NCI-H1694 treated with DMSO at 0.1 percent for 48 hours (cell line): ENCODE results near the gene ACAN.

ENCODE experiments used
- DNase-seq: peaks from one replicate; lab custom pipeline; 2025; lab: John Stamatoyannopoulos, UW

Gene ACAN

DNA sequence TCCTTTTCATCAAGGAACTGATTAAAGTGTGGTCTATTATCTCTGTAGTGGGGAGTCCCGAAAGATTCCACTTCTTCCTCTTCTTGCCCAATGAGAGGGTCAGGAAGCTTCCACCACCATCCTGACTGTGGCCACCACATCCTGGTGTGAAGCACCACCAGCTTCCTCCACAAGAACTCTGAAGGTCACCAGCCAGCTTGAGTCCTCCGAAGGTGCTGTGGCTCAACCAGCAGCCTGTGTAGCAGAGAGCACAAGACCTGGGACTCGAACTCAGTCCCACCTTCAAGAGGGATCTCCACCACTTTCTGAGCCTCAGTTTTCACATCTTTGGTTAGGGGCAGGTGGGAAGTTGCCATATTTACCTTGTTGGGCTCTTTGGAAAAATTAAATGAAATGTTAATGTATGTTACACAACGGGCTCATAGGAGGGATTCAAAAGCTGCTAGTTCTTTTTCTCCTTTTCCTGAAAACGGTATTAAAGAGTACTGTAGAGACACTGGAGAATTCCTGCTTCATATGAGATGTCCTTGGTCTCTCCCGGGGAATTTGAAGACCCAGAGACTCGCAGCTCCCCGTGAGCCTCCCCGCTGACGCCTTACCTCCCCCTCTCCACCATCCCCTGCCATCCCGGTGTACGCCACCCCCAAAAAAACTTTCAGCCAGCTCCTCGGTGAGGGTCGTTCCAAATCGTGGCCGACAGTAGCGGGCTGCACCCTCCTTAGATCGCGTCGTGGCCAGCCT lies 816 bp upstream of the ACAN start:
- DNase-seq = no peak

DNA sequence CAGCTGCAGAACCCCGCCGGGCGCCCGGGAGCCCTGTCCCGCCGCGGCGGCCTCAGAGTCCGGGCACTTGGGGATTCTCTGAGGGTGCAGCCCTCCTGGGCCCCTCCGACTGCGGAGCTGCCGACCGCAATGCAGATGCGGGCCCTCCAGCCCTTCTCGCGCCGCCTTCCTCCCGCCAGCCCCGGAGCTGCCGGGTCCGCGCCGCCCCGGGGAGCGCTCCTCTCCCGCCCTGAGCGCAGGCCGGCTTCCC lies 320 bp upstream of the ACAN start:
- DNase-seq = no peak

DNA sequence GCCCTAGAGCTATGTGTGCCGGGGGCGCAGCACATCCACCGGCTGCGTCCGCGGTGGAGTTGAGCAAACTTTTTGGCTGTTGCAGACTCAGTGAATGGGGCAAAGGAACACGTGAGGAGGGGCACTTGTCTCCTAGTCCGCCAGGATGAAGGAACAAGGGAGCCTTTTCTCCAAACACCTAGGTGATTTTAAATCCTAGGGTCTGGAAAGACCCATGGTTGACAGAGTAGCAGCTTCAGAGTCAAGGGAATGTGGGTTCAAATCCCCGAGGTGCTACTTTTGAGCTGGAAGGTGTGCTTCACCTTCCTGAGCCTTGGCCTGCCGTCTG lies 648 bp downstream of the ACAN start:
- no peak for DNase-seq

DNA sequence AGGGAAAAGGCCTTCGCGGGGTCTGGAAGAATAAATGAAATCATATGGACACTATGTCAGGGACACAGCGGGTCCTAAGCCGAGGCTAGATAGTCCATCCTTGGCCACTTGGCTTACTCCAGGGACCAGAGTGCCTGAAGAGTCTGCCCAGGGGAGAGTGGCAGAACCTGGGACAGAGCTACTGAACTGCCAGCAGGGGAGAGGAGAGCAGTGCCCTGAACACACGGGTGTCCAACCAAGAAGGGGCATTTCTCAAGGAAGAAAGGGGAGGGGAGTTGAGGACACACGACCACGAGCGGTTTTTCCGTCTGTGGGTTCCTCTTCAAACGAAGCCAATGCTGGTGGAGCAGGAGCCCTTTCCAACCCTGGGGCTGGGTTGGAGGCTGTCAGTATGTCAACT lies 1.0 kb downstream of the ACAN start:
- no peak for DNase-seq

DNA sequence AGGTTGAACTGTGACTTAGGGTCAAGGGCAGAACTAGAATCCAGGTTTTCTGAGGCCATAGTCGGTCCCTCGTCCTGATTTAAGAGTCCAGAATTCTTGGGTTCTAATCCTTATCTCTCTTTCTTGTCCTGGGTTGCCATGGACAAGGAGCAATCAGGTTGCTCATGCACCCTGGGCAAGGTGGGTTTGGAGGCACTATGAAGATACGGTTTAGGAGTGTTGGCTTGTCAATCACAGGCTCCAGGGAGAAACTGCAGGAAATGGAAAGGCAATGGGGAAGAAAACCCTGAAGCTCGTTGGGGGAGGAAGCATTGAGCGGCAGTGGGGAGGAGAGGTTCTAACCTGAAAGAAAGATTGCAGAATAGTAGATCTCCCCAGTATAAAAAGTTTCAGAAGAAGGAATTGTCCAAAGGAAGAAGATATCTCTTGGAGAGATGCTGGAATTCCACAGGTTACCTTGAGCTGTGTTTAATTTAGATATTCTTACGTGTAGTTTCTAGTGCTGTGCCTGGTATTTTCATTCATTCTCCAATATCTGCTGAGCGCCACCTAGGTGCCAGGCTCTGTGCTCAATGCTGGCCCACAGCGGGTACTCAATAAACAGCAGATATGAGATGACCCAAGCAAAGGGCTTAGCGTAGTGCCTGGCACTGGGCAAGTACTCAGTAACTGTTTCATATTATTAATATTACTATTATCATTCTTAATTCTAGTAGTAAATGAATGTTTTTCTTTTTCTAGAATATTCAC lies 2.0 kb downstream of the ACAN start:
- no peak for DNase-seq

DNA sequence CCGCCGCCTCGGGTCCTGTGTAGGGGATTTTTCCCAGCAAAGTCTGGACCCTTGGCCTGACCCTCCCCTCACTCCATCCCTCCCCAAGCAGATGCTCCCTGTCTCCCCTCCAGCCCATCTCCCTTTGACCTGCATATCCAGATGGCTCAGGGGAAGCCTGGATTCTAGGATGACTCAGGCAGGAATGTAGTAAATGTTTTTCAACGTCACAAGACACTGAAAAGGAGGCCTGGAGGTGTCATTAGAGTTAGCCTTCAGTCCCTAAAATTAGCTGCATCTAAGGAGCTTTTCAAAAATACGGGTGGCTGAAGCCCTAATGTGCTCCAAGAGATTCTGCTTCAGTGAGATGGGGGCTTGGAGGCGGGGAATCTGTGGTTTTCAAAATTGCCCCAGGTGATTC lies 7.2 kb downstream of the ACAN start:
- no peak for DNase-seq

DNA sequence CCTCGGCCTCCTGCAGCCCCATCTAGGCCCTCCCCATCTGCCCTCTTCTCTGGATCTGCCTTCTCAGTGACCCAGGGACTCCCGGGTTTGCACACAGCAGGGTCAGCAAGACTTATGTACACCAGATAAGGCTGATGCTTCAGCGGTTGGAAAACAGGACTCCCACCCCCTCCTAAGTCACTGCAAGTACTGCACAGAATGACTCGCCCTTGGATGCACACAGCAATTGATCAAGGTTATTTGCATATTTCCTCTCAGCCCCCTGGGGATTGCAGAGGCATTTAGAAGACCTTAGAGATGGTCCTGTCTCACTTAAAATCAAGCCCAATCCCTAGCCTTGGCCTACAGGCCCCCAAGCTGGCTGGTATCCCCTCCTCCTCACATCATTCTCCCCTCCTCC lies 8.9 kb downstream of the ACAN start:
- DNase-seq = no peak

DNA sequence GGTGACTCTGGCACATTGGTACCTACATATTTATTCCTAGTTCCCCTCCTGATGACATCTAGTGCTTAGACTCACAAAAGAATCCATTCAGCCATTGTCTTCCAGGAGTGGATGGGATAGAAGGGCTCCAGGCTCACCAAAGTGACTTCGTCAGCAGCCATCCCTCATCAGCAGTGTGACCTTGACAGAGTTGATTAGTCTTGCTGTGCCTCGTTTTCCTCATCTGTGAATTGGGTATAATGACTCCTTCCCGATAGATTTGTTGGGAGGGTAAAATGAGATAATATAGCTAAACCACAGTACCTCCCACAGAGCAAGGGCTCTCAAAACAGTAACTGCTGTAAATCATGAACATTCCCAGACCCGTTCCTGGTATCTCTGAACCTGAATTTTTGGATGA lies 10.7 kb downstream of the ACAN start:
- no peak for DNase-seq

DNA sequence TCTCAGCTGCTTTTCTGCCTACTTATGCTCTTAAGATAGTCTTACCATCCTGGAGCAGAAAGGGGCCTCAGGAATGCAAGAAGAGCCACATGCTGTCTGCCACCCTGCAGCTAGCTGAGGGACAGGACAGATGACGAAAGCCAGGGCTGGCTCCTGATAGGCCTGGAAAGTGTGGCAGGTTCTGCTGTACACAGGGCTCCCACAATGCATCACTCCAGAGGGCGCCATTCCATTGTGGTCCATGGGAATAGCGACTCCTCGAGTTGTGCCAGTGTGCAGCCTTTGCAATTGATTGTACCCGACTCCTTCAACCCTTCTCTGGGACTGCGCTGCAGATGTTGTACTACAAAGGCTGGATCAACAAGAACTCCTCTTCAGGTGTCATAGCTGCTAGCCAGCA lies 11.2 kb downstream of the ACAN start:
- no peak for DNase-seq

DNA sequence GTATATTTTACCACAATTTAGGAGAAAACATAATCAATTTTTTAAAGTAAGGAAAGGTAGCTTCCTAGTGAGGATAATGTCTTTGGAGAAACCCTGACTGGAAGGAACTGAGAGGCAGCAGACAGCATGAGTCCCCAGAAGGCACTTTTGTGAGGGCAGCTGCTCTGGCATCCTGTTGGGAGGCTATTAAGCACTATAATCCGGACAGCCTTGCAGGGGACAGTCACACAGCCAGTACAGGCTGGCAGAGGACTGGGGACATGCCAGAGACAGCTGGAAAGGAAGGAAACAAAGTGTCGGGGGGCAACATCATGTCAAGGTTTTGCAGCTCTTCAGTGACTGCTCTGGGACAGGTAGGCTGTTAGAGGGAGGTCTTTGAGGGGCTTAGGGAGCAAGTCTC lies 15.7 kb downstream of the ACAN start:
- DNase-seq = no peak

DNA sequence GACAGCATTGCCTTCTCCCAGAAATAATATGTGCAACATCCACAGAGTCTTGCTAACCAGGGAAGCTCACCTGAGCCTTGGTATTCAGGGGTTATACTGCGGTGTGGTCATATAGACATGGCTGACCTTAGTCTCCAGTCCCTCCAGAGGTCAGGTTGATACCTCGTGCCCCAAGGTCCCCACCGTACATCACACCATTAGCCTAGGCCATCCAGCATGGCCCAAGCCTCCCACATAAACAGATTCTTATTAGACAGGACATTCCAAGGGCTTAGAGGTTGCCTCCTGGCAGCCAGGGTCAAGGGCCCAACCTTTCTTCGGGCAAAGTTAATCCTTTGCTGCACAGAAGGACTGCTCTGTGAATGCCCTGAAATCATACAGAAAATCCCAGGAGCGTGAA lies 18.8 kb downstream of the ACAN start:
- DNase-seq = no peak

DNA sequence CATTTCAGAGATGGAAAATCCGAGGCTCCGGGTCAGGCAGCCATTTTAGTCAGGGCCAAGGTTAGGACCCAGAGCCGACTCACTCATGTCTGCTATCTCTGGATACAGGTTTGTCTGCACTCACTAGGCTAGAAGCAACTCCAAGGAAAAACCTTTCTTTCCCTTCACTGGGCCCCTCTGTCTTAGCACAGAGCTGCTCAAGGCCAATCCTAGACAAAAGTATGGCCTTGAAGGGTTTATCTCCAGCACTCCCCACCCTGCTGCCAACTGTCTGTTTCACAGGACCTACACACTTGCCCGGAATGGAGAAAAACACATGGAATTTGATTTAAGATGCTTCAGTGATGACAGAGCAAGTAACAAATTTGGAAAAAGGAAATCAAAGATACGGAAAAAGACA lies 25.6 kb downstream of the ACAN start:
- no peak for DNase-seq

DNA sequence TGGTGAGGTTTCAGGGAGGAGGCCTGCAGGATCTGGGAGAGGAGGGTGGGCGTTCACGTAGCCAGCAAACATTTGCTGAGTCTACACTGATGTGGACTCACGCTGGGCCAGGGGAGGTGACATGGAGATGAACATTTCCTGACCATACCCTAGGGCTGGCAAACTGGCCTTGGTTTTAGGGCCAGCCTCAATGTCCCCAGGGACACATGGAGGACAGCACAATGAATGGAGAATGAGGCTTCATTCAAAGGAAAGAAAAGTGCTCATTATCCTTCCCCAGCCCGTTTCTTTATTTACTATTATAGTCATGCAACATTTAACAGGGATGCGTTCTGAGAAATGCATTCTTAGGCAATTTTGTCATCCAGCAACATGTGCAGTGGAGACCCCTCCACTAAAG lies 26.8 kb downstream of the ACAN start:
- DNase-seq = no peak

DNA sequence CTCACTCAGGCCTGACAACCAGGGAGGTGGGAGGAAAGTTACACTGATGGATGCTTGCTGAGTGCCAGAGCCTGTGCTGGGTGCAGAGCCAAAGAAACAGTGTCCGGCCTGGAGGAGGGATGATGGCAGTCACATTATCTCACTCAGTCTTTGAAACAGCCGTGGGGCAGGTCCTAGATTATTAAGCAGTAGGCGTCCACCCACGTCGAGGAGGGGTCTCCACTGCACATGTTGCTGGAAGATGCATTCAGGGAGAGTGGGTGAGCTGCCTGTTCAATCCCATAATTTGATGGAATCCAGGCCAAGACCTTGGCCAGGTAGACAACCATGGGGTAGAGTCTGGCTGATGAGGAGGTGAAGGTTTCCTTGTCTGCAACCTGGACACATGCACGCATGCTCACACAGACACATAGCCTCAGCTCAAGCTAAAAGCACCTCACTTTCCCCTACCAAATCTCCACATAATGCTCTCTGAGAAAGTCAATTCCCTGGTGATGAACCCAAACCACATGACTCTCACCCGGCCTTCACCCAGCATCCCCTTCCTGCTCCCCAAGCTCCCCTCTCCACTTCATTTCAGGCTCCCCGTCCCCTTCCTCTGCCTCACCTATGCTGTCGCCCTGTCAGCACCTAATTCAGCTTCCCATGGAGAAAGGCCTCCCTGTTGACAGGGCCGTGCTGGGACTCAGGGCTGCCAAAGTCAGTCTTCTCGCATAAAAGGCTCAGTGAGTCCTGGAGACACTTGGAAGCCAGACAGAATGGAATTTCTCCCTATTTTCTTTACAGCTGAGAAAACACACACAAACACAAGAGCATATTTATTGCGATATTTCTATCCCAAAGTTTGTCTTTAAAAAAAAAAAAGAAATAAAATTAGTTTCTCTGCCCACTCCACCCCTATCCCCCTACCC lies 29.8 kb downstream of the ACAN start:
- DNase-seq = no peak

DNA sequence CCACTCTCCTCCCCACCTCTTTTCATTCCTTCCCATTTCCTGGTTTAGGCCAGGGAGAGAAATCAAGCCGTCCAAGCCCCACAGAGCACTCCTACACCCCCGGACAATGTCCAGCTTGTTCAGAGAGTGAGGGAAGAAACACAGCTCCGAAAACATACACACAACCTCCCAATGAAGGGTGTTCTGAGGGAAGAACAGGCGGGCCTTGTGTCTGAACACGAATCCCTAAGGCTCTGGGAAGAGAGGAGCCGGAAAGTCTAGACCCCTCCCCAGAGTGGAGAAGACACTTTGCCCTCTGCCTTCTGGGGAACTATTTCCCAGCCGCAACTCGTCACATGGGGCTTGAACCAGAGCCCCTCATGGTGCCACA lies 30.5 kb downstream of the ACAN start:
- no peak for DNase-seq

DNA sequence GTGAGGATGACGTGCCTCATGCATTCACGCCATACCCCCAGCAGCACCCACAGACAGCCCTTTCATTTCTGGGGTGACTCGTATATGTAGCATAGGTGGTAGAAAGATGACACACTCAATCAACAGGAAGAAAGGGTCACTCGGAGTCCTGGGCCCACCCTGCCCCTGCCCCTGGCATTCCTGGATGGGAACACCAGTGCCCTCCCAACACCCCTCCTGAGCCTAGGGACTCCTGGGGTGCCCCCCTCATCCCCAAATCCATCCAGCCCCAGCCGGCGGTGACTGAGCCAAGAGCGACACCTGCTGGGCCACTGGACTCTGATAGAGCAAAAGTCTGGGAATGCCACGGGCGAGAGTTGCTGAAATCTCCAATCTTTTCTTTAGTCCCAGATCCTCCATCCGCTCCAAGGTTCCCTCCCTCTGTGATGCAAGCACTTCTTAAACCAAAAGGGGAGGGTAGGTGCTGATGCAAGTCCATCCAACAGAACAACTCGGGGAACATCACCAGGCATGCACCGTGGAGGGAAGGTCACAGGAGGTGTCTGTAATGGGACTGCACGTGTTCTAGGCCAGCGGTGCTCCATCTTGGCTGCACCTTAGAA lies 31.1 kb downstream of the ACAN start:
- no peak for DNase-seq

DNA sequence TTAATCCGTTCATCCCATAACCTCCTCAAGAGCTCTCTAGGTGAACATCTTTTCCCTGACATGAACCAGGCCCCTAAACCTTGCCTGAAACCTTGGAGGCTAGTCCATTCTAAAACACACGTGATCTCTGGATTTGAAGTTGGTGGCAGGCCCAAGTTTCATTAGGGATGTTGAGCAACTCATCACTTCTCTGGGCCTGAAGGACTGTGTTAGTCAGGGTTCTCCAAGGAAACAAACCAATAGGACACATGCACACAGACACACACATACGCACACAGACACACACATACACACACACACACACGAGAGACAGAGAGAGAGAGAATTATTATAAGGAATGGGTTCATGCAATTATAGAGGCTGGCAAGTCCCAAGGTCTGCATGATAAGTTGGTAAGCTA lies 31.9 kb downstream of the ACAN start:
- no peak for DNase-seq

DNA sequence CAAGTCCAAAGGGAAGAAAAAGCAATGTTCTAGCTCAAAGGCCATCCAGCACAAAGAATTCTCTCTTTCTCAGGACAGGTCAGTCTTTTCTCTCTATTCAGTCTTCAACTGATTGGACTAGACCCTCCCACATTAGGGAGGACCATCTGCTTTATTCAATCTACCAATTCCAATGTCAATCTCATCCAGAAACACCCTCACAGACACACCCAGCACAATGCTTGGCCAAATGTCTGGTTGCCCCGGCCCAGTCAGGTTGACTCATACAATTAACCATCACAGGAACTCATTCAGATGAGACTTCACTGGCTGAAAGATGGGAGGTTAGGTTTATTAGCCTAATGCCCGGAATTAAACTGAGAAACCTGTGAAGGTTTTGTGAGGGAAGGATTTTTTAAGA lies 32.4 kb downstream of the ACAN start:
- DNase-seq = no peak

DNA sequence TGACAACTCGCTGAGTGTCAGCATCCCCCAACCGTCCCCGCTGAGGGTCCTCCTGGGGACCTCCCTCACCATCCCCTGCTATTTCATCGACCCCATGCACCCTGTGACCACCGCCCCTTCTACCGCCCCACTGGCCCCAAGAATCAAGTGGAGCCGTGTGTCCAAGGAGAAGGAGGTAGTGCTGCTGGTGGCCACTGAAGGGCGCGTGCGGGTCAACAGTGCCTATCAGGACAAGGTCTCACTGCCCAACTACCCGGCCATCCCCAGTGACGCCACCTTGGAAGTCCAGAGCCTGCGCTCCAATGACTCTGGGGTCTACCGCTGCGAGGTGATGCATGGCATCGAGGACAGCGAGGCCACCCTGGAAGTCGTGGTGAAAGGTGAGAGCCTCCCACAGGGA lies 35.4 kb downstream of the ACAN start:
- no peak for DNase-seq

DNA sequence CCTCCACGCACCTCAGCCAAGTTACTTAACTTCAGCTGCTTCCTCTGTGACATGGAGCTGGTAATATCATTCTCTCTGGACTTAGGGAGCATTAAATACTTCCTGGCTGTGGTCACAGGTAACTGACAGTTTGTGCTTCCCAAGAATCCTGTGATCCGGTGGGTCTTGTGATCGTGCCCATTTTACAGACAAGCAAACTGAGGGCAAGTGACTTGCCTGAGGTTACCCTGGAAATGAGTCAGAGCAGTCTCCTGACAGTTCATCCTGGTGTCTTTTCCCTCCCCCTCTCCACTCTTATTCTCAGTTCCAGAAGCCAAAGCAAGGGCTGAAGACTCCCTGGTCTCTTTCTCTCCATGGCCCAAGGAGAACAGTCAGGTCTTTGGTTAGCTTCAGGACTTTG lies 35.9 kb downstream of the ACAN start:
- DNase-seq = no peak

DNA sequence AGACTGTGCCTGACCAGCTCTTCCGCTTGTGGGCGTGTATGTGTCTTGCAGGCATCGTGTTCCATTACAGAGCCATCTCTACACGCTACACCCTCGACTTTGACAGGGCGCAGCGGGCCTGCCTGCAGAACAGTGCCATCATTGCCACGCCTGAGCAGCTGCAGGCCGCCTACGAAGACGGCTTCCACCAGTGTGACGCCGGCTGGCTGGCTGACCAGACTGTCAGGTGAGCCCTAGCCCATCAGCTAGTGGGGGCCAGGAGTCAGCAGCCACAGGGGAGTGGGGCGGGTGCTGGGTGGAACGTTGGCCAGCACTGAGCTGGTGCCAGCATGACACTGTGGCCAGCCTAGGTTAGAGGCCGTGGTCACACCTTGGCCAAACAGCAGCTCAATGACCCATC lies 36.7 kb downstream of the ACAN start:
- no peak for DNase-seq

DNA sequence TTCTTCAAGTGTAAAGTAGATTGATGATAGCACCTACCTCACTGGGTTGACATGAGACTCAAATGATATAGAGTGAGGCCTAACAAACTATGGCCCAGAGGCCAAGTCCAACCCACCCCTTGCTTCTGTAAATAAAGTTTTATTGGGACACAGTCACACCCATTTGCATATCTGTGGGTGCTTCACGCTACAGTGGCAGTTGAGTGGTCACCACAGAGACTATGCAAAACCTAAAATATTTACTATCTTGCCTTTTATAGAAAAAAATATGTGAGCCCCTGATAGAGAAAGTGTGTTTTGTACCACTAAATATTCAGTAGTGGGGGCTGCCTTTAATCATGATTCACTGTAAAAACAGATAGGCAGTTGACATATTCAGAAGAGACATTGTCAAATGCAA lies 38.0 kb downstream of the ACAN start:
- no peak for DNase-seq

DNA sequence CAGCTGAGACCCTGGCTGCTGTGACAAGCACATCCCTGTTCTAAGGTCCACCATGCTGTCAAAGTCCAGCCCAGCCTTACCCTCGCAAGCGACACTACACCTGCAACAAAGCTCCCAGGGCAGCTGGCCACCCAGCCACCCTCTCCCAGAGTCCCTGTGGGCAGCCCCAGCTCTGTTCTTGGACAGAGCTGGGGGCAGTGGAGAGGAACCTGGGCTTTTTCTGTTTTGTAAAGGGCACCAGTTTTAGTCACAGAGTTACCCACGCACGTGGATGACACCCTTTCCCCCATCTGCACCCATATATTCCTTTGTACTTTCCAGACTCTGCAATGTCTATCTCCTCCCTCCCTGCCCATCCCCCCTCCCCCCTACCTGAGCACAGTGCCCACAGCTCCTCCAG lies 38.9 kb downstream of the ACAN start:
- DNase-seq = no peak
